ENCODE data around the gene NDUFAF3. TPM values are rescaled to one million over a fixed set of nuclear protein-coding genes. Genes with fewer than 3 reads are reported as not detected.

The NDUFAF3 gene, protein sequence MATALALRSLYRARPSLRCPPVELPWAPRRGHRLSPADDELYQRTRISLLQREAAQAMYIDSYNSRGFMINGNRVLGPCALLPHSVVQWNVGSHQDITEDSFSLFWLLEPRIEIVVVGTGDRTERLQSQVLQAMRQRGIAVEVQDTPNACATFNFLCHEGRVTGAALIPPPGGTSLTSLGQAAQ
- polyA plus RNA-seq (2012; ENCODE audit: insufficient read depth, insufficient read length, low read depth): 197 TPM

DNA sequence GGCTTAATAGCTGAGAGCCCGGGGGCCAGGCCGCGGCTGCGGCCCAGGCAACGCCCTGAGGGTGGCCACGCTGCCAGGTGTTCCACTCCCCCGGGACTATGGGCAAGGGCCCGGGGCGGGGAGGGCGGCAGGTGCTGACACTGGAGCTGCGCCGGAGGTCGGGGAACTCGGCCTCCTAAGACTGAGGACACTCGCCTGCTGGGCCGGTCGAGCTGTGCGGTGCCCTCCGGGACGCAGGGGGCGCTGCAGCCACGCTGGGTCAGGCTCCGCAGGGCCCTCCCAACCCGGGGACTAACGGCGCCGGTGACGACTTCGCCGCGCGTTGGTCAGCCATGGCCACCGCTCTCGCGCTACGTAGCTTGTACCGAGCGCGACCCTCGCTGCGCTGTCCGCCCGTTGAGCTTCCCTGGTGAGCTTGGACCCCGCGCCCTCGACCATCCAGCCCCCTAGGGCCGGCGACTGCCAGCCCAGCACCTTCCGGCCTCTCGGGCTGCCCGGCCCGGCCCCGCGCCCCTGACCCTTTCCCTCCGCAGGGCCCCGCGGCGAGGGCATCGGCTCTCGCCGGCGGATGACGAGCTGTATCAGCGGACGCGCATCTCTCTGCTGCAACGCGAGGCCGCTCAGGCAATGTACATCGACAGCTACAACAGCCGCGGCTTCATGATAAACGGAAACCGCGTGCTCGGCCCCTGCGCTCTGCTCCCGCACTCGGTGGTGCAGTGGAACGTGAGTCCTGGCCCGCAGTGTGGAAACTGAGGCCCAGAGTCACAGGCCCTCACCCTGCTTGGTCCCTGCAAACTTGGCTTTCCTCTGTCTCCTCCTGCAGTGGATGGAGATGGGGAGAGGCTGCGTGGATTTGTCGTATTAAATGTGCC, at the start of gene NDUFAF3:
NDUFAF3 (plus strand) TSS at position 309 of the 875 bp plus-strand sequence; CDS start at position 333, 24 bp downstream.
- H3K4me3 ChIP-seq (ENCODE audit: low read depth, low read length): peak within 1 kb of the TSS; percentile 84
- peaks cover 26% of the 10 kb centered on the region for H3K36me3 ChIP-seq
- H3K4me1 ChIP-seq: no peaks in the 10 kb centered on the region
- peak; percentile 88 for DNase-seq
- TF ChIP-seq, protein P1, sequence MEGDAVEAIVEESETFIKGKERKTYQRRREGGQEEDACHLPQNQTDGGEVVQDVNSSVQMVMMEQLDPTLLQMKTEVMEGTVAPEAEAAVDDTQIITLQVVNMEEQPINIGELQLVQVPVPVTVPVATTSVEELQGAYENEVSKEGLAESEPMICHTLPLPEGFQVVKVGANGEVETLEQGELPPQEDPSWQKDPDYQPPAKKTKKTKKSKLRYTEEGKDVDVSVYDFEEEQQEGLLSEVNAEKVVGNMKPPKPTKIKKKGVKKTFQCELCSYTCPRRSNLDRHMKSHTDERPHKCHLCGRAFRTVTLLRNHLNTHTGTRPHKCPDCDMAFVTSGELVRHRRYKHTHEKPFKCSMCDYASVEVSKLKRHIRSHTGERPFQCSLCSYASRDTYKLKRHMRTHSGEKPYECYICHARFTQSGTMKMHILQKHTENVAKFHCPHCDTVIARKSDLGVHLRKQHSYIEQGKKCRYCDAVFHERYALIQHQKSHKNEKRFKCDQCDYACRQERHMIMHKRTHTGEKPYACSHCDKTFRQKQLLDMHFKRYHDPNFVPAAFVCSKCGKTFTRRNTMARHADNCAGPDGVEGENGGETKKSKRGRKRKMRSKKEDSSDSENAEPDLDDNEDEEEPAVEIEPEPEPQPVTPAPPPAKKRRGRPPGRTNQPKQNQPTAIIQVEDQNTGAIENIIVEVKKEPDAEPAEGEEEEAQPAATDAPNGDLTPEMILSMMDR (IDR thresholded peaks at IDR 0.05; ENCODE audit: low read depth, low read length): peak; percentile 64
- H3K27me3 ChIP-seq: no peaks in the 10 kb centered on the region
- H3K9me3 ChIP-seq: no peaks in the 10 kb centered on the region

DNA sequence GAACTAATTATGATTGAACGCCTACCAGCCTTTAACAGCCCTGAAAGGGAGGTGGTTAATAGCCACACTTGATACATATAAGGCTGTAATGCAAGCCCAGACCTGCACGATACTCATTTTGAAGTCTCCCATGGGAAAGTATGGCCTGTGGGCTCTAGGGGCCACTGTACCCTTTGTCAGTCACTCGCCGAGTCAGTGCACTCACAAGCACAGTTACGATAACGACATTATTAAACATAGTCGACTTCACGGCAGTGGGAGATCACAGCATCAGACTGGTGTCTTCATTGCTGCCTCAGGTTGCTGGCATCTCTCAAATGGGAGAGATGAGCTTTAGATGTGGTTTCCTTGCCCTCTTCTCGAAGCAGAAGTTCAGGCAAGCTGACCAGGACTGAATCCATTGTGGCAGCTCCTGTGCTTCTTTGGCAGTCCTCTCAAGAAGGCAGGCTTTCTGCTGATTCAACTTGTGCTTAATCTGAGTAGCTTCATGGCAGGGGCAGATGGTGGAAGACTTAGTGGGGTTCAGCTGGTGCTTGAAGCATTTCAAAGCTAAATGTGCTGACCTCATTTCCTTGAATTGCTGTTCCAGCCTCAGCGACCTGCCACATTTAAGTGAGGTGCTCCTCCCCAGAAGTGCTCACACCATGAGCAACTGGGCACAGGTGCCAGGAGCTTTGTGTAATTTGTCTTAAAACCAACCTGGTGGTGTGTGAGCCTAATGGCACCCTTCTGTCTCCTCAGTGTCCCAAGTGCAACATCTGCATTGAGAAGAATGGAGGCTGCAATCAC, 47.7 kb upstream of the NDUFAF3 start:
- TF ChIP-seq, protein P1 (IDR thresholded peaks at IDR 0.05; ENCODE audit: low read depth, low read length): no peak
- H3K27me3 ChIP-seq: no peaks in the 10 kb centered on the region
- no peak overlapping the region for H3K4me3 ChIP-seq (ENCODE audit: low read depth, low read length)
- peaks cover 28% of the 10 kb centered on the region for H3K36me3 ChIP-seq
- H3K4me1 ChIP-seq: no peaks in the 10 kb centered on the region
- no peak for DNase-seq
- no peaks in the 10 kb centered on the region for H3K9me3 ChIP-seq

DNA sequence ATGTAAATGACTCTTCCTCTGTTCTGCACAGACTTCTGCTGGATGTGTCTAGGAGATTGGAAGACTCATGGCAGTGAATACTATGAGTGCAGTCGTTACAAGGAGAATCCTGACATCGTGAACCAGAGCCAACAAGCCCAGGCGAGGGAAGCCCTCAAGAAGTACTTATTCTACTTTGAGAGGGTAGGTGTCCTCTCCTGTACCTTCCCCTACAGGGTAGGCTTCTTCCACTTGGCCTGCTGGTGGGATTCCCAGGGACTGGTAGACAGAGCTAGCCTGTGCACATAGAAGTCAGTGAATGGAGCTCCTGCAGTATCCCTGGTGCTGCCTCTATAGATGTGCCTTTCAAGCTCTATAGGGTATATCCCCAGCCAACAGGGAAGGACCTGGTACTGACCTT, 42.5 kb upstream of the NDUFAF3 start:
- Histone ChIP-seq H3K27me3 (no peaks in the 10 kb centered on the region), H3K4me3 (ENCODE audit: low read depth, low read length) (no peak overlapping the region), H3K36me3 (peaks cover 25% of the 10 kb centered on the region), H3K9me3 (no peaks in the 10 kb centered on the region), H3K4me1 (no peaks in the 10 kb centered on the region)
- TF ChIP-seq, protein P1 (IDR thresholded peaks at IDR 0.05; ENCODE audit: low read depth, low read length): no peak
- no peak for DNase-seq

DNA sequence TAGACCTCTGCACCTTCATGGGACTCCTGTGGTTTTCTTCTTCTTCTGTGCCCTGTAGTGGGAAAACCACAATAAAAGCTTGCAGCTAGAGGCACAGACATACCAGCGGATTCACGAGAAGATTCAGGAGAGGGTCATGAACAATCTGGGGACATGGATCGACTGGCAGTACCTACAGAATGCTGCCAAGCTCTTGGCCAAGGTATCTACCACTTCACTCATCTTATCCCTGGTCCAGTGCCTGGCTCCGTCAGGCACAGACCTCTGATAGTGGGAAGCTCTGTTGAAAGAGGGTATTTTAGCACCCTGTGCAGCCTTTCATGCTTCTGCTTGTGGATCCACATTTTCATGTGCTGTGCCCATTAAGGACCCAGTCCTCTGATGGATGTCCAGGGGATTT, 41.6 kb upstream of the NDUFAF3 start:
- Histone ChIP-seq H3K4me1 (no peaks in the 10 kb centered on the region), H3K27me3 (no peaks in the 10 kb centered on the region), H3K36me3 (peaks cover 21% of the 10 kb centered on the region), H3K4me3 (ENCODE audit: low read depth, low read length) (no peak overlapping the region), H3K9me3 (no peaks in the 10 kb centered on the region)
- TF ChIP-seq, protein P1 (IDR thresholded peaks at IDR 0.05; ENCODE audit: low read depth, low read length): no peak
- DNase-seq: no peak

DNA sequence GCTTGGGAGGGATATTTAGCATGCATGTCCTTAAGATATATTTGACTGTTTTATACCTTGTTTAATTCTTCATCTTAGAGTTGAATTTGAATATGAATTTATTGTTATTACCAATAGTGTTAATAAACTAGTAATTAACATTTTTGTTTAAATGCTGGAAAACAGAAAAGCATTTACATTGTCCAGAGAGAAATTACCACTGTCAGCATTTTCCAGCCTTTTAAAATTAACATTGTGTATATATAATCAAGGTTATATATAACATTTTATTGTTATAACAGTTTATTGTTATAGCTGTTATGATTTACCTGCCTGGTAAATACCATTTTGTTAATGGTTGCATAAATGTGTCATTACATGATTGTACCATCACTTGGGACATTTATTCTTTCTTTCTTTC, 39.9 kb upstream of the NDUFAF3 start:
- peaks cover 21% of the 10 kb centered on the region for H3K36me3 ChIP-seq

More for the DNA sequence above, 39.9 kb upstream of the NDUFAF3 start:
- H3K4me3 ChIP-seq (ENCODE audit: low read depth, low read length): no peak overlapping the region
- no peaks in the 10 kb centered on the region for H3K9me3 ChIP-seq
- TF ChIP-seq, protein P1 (IDR thresholded peaks at IDR 0.05; ENCODE audit: low read depth, low read length): no peak
- H3K4me1 ChIP-seq: no peaks in the 10 kb centered on the region
- H3K27me3 ChIP-seq: no peaks in the 10 kb centered on the region
- DNase-seq: no peak

All from BE2C (cell line).